Glomerular endothelial cell (primary cell): Measurements from ENCODE around the gene CFAP92. TPM values are rescaled to one million over a fixed set of nuclear protein-coding genes. Genes with fewer than 3 reads are reported as not detected.

Experiments
- DNase-seq: peaks from one replicate; pipeline ENCODE4 v3.0.0-alpha.2; 2011; ENCODE audit warnings: low read depth, low spot score; ENCODE audit errors: extremely low read depth
- total RNA-seq: library from RNA; depleted of rRNA; stranded (reverse); fragments of >200 nt; gene quantifications from 2 replicates; pipeline ENCODE4 v1.2.3, GENCODE V29; 2015

The CFAP92 gene, protein sequence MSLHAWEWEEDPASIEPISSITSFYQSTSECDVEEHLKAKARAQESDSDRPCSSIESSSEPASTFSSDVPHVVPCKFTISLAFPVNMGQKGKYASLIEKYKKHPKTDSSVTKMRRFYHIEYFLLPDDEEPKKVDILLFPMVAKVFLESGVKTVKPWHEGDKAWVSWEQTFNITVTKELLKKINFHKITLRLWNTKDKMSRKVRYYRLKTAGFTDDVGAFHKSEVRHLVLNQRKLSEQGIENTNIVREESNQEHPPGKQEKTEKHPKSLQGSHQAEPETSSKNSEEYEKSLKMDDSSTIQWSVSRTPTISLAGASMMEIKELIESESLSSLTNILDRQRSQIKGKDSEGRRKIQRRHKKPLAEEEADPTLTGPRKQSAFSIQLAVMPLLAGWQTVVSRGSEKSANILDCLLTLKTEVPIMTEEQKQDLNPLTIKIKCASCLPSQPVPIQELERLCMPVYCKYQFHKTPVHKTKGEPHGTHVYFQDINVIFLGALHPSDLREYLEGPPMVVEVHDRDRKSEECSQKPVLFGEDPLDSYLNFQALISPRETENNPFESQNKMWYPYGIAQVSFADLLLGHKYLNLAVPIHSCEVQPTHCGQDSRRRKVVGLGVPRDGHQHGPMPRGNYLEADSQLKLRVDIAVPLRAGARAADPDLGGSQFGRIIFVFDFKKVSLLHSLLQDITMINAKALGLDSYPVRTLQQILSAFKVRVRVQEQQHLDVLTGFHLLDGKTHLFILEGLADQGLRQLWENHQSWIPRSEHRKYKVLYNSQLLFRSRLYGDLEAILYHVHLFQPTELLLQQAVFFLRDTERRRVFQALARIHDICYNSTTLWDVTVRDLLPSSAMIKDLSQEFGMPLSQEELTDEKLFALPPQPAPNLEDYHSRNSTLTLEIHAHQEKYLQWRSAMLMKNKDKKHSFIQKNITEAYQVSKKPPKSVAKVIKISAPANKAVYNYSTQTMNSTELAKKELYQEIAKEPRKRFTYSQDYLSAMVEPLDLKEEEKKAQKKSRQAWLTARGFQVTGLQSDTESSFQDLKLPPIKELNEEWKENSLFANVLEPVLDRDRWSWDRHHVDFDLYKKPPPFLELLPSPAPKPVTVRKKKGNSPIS
- 1.0 and 1.7 TPM in 2 replicates for total RNA-seq

DNA sequence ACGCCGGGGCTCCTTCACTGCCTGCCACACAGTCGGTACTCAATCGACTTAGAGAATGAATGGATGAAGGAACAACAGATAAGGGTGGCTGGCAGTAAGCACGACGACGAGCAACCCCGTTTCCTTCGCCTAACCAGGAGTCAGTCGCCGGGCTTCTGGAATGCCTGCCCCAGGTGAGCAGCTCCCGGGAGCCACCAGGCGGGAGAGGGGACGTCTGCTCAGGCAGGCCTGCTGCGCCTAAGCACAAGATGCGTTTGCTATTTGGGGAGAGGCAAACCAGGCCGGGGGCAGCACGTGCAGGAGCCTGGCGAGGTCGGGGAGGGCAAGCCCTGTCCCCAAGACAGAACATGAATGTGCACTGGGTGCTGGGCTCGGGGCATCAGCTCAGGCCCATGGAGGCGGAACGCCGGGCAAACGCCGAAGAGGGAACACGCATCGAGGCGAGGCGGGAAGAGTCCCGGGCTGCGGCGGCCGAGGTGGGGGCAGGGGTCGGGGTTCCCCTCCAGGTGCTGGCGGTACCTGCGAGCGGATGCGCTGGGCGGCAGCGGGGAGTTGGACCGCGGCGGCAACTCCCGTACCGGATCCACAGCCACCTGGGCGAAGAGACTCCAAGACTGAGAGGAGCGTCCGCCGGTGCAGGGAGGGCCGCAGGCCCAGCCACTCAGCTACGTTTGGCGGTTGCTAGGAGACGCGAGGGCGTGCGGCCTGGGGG is at the start of gene CFAP92:
Gene CFAP92, minus strand, starts transcription at position 616 of the 712 bp plus-strand sequence. CDS start 772 bp downstream, outside the sequence.
- DNase-seq = no peak

DNA sequence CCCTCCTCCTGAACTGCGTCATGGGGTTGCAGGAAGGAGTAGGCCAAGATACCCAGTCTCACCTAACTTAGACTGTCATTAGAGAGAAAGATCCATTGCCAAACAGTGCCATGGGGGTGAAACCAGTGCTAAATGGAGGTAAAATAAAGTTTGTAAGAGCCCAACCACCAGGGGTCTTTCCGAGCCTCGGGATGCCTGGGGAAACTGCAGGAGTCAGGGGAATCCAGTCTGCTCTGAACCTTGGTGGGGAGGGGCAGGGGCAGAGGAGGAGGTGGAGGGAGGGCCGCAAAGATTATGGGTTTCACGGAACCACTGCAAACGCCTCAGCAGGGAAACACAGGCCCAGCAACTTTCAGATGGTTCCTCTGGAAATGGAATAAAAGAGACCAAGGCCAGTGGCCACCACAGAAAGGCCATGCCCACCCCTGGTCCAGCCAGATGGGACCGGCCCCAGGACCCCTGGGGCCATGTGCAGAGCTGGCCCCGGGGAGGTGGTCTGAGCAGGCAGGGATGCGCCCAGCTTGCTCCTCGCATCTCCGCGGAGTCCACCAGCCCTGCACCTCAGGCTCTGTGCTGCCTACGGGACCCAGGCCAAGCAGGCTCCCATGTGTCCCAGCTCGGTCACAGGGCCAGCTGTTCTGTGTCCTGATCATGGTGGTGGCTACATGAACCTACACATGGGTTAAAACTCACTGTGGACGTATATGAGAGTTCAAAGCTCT is 46.9 kb upstream of the CFAP92 start:
- no peak for DNase-seq

DNA sequence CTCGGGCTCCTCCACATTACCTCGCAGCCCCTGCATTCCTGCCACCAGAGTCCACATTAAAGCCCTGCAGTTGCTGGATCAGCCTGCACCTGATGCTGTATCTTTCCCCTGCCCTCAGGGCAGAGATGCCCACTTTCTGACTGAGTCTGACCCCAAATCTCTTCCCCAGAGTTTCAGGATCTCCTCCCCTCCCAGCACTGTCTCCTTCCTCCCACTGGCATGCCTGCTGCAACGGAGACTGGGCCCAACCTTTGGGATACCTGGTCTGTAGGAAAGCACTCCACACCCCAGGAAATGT is 46.1 kb upstream of the CFAP92 start:
- DNase-seq = no peak

DNA sequence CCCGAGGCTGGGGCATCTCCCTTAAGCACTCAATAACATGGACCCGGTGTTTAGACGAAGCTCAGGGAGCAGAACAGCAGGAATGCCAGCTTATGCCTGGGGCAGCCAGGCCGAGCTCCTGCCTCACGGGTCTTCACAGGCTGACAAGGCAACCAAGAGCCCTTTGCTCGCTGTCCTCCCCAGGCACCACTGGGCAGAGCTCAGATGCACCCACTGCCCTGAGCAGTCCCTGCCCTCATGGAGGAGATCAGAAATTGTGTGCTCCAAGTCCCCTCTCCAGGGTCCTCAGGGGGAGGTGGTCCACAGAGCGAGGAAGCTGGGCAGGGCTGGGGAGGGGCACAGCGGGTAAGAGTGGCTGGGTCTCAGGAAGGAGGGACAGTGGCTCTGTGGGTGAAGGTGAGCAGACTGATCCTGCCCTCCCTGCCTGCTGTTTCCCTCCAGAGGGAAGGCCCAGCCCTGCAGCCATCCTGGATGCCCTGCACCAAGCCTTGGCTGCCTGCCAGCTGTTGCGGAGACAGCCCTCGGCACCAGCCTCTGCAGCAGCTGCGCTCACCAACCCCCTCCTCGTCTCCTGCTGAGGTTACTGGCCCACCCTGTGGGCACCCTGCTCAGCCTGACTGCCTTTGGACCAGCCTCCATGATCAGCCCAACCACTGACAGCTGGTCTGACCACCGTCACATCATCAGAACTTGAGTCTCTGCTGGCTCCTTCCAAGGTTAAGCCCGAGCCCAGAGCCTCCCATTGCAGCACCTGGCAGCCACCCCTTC is 45.6 kb upstream of the CFAP92 start:
- DNase-seq = no peak

DNA sequence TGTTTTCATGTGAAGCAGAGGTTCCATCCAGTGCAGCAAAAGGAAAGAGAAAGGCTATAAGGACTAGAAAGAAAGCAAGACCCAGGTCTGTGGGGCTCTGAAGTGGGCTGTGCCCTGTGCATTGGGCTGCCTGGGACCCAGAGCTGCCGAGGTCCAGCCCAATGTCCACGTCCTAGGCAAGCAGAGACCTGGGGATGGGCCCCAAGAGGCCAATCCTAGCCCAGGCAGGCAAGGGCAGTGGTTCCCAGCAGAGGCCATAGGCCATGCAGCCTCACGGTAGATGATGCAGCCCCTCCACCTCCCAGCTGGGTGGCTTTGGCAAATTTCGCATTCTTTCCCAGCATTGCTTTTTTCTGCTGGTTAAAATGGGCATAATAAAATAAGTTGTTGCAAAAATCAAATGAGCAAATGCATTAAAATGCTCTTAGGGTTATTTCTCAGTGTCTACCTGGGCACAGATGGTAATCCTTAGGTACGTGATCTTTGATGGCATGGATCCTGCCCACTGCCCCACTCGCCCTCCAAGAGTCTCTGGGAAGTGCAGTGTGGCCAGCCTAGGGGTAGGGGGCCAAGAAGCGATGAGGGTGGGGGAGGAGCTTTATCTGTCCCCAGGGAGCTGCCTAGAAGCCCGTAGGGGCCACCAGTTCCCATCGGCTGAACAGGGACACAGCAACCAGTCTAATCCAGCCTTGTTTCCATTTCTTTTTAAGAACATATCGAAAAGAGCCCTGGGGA is 44.4 kb upstream of the CFAP92 start:
- no peak for DNase-seq

DNA sequence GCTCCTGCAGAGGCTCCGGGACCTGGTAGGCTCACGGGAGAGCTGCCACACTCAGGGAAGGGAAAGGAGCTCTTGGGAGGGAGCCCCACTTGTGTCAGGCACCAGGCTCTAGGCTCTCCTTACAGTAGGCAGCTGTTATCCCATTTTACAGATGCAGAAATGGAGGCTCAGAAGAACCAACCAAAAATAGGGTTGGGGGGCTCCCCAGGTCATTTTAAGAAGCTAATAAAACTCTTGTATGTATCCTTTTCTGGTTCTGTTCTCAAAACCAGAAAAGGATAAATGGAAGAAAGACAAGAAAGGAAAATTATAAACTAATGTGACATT is 43.2 kb upstream of the CFAP92 start:
- DNase-seq = no peak

DNA sequence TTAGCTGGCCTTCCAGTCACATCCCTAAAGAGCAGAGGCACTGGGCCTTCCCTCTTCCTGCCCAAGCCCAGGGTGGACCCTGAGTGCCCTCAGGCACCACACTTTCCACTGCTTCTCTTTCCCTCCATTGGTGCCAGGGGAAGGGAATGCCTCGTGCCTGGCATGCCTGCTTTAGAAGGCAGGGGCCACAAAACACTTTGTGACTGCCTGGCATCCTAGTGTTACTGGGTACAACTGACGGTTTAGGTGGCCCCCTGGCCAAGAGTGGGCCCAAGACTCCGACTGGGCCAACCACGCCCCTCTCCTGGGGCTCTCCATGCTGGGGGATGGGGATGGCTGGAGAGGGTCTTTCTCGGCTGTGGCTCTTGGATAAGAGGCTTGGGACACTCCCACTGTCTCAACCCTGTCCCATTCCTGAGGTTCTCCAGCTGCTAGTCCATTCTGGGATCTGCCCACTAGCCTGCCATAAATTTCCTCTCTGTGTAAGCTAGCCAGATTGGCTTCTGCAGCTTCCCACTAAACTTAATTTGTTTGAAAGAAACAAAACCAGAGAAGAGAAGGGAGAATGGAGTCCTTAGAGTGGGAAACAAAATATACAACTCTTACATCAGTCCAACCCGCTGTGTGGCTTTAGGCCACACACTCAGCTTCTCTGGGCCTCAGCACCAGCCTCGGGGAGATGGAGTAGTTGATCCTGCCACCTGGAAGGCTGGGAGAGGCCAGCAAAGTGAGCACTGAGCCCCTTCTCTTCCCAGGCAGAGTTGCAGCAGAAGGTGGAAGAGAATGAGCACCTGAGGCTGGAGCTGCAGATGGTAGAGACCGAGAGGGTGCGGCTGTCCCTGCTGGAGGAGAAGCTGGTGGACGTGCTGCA is 42.6 kb upstream of the CFAP92 start:
- no peak for DNase-seq

DNA sequence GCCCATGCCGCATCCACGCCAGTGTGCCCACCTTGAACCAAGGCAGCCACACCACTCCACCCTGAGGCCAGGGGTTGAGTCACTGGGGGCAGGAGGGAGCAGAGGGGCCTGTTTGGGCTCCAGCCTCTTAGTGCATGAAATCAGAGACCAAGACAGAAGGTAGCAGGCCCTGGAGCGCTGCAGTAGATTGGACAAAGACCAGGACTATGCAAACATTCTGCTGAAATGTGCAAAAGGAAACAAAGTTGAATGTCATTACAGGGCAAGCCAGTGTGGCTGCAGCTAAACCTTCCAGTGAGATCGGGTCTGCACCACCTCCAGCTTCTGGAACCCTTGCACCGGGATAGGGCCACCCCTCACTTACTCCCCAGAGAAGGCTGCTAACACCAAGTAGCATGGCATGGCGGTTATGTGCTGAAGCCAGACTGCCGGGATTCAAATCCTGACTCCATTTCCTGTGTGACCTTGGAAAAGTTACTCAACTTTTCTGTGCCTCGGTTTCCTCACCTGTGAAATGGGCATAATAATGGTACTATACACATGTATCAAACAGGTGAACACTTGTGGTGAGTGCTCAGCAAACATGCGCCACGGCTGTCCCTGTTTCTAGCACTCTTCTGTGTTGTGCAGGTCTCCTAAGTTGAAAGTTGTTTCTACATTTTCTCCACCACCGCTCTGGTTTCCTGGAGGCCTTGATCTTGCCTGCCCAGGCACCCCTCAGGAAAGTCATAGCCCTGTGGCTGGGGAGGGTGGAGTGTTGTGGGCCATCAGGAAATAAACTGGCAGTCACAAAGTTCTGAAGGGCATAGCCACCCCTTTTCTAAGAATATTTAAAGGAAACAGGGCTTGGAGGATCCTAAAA is 41.7 kb upstream of the CFAP92 start:
- DNase-seq = no peak

DNA sequence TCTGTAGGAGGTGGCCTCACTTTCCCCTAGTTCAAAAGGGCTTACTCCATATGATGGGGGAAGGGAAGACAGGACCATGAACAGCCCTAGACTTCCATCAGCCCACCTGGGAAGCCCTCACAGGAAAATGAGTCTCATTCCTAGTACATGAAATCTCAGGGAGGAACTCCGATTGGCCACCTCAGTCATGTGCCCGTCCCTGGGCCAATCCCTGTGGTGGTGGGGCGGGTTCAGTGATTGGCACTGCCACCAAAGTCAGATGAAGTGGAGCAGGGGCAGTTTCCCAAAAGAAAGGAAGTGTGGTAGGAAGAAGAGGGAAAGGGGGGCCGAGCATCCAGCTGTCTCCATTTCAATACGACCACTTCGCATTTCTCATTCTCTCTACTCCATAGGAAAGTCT is 40.8 kb upstream of the CFAP92 start:
- DNase-seq = no peak

DNA sequence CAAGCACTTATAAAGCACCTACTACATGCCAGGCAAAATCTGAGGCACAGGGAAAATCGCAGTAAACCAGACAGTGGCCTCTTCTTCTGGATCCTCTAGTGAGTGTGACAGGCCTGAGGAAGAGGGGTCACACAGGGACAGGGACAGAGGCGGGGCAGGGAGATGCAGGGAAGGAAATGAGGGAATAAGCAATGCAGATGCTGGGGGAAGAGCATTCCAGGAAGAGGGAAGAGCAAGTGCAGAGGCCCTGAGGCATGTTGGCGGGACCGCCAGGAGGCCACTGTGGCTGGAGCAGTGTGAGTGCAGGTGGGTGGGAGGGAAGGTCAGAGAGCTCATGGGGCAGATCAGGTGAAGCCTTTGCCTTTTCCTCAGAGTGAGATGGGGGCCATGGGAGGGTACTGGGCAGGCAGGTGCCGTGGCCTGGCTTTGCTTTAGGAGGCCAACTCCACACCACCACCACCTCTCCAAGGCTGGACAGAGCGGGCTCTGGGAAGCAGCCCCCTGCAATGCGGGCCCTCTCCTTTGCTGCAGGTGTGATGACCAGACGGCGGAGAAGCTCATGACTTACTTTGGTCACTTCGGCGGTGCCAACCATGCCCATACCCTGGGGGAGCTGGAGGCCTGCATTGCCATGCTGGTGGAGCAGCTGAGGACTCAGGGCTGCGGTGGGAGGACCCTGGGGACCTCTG is 39.9 kb upstream of the CFAP92 start:
- DNase-seq = no peak

DNA sequence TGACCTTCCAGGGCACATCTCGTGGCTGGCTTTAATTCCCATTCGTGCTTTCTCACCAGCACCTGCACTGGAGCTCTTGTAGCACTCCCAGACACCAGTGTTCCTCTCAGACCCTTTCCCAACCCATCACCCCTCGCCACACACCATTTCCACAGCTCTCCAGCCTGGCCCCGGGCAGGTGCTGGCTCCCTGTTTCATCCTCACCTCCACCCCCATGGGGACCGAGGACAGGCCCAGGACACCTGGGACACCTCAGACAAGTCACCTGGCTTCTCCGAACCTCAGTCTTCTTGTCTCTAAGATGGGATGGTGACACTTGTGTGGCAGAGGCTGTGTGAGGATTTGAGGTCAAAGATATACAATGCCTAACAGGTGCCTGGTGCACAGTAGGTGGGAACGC is 39.3 kb upstream of the CFAP92 start:
- no peak for DNase-seq

DNA sequence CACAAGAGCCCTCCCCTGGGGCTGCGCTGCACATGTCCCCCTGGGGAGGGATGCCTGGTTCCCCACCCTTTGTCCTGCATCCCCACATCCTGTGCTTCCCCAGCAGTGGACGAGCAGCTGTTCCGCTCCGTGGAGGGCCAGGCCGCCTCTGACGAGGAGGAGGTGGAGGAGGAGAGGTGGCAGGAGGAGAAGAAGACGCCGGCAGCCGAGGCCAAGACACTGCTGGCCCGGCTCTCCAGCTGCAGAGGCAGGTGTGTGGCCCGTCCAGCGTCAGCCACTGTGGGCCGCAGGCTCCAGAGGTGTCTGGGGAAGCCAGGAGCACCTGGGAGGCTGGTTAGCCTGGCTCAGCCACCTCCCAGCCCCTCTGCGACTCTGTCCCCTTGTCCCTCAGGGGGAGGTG is 38.8 kb upstream of the CFAP92 start:
- no peak for DNase-seq

DNA sequence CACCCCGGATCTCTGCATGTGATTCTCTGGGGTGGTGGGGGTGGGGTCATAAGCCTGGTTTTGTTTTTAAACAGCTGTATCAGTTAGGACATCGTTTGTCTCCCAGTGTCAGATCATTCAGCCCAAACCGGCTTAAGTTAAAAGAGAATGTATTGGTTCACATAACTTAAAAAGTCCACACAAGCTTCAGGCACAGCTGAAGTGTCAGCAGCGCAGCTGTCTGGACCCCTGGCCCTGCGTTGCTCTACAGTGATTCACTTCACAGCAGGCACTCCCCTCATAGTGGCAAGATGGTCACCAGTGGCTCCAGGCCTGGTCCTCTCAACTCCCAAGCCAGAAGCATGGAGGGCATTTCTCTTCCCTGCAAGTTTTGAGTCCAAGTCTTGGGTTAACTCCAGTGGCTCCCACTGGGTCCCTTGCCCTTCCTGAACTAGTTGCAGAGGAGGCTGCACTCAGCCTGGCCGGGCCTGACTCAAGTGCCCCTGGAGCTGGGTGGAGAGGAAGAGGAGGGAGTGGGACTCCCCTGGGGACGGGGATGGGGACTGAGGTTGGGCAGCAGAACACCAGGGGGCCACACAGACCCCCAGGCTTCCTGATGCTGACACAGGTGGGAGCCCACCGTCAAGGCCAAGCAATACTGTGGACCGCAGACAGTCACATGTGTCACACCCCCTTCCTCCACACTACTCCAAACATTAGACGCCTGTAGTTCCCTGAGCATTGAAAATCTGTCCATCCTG is 37.8 kb upstream of the CFAP92 start:
- DNase-seq = no peak

DNA sequence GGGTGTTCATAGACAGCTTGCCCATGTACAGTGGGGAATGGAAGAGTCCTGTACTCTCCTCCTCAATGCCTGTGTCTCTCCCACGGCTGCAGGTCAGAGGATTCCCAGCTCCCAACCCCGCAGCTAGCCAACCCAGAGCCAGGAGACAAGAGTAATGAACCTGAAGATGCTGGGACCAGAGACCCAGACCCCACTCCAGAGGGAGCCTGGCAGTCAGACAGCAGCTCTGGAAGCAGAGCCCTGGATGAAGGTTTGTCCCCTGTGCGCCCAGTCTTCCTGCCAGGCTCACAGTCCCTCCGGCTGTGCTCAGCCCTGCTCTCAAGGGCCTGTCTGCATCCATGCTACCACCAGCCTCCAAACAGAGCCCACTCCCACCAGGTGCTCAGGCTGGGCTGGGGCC is 36.7 kb upstream of the CFAP92 start:
- no peak for DNase-seq

DNA sequence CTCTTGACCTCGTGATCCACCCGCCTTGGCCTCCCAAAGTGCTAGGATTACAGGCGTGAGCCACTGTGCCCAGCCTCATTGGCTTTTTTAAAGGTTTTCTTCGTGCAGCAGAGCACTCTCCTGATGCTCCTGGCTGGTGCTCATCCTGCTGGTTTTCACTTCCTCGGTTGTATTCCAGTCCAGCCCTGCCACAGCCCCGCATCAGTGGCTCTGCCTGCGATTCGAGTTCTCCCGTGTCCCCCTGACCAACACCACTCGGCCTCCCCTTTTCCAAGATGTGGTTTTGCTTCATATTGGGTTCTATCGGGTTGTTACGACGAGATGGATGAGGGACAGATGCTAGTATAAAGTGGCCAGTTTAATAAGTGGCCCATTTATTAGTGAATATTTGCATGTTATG is 35.0 kb upstream of the CFAP92 start:
- DNase-seq = no peak

DNA sequence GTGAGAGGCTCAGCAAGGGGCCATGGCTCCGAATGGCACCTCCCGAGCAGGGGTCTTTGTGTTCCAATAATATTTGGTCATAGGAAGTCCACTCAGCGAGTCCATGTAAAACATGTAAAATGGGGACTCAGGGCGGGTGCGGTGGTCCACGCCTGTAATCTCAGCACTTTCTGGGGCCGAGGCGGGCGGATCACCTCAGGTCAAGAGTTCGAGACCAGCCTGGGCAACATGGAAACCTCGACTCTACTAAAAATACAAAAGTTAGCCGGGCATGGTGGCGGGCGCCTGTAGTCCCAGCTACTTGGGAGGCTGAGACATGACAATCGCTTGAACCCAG is 33.6 kb upstream of the CFAP92 start:
- no peak for DNase-seq
